H1 (cell line): ENCODE data around the gene OR7D4. TPM values are rescaled to one million over a fixed set of nuclear protein-coding genes. Genes with fewer than 3 reads are reported as not detected.

Source experiments
- CTCF ChIA-PET: fragments of 300-600 bp; sonication (Branson Sonifier 250); formaldehyde crosslinking; loops from one replicate; lab custom pipeline; 2021; ENCODE audit not compliant: partially characterized antibody; lab: Charles Lee
- POLR2A ChIA-PET: fragments of 300-600 bp; sonication (Branson Sonifier 250); formaldehyde crosslinking; loops from one replicate; lab custom pipeline; 2021; ENCODE audit warnings: inconsistent platforms; ENCODE audit not compliant: partially characterized antibody; lab: Charles Lee
- DNase-seq, 2 experiments: peaks; one replicate each; pipeline versions ENCODE4 v3.0.0 to v3.0.0-alpha.2; 2010 to 2022; ENCODE audit warnings: low spot score in 2 of 2, low read depth in 1 of 2, mixed read lengths in 1 of 2
- FAIRE-seq: peaks from 2 replicates; lab custom pipeline; 2011; peaks lifted over from hg19 to GRCh38; lab: Jason Lieb, UNC
- H2AFZ ChIP-seq: 2 replicates; pipeline ENCODE4 v1.8.1; 2012; ENCODE audit warnings: low read length, inconsistent platforms
- H2AK5ac ChIP-seq: 2 replicates; pipeline ENCODE4 v1.6.1; 2013; ENCODE audit warnings: low read depth, low read length
- H2BK120ac ChIP-seq: replicated peaks from 2 replicates; pipeline ENCODE3; 2013; ENCODE audit warnings: low read depth, low read length, inconsistent platforms
- H2BK12ac ChIP-seq: 2 replicates; pipeline ENCODE4 v1.6.1; 2013; ENCODE audit warnings: low read depth, low read length
- H2BK15ac ChIP-seq: 2 replicates; pipeline ENCODE4 v1.6.1; 2013; ENCODE audit warnings: low read length
- H2BK20ac ChIP-seq: 2 replicates; pipeline ENCODE4 v1.6.1; 2013; ENCODE audit warnings: low read length
- H2BK5ac ChIP-seq: 2 replicates; pipeline ENCODE4 v1.6.1; 2013; ENCODE audit warnings: low read depth, low read length
- H3K14ac ChIP-seq: 2 replicates; pipeline ENCODE4 v1.6.1; 2013; ENCODE audit warnings: inconsistent platforms; ENCODE audit not compliant: insufficient read length
- H3K18ac ChIP-seq: 2 replicates; pipeline ENCODE4 v1.6.1; 2013; ENCODE audit warnings: low read length; ENCODE audit errors: extremely low read depth
- H3K23ac ChIP-seq: 2 replicates; pipeline ENCODE4 v1.6.1; 2013; ENCODE audit warnings: inconsistent platforms; ENCODE audit not compliant: insufficient read length
- H3K23me2 ChIP-seq: 2 replicates; pipeline ENCODE4 v1.6.1; 2013; ENCODE audit warnings: low read depth, low read length
- H3K27ac ChIP-seq: 2 replicates; pipeline ENCODE4 v1.6.1; 2011; ENCODE audit warnings: low read depth, low read length, inconsistent platforms
- H3K27me3 ChIP-seq, 4 experiments: replicated peaks in 1 of 4; 1 replicate in 1 of 4; 2 replicates in 3 of 4; pipeline versions ENCODE4 v1.6.1 to v1.8.1; 2011 to 2013; ENCODE audit warnings: low read length in 3 of 4, mild to moderate bottlenecking in 3 of 4, inconsistent platforms in 2 of 4, mixed read lengths in 2 of 4, moderate library complexity in 1 of 4; ENCODE audit not compliant: control insufficient read depth in 3 of 4, insufficient read depth in 3 of 4; ENCODE audit errors: extremely low read depth in 1 of 4
- H3K36me3 ChIP-seq, 4 experiments: 2 replicates each; pipeline versions ENCODE4 v1.6.1 to v1.8.1; 2011 to 2013; ENCODE audit warnings: mild to moderate bottlenecking in 4 of 4, low read length in 3 of 4, moderate library complexity in 2 of 4, control low read depth in 1 of 4, inconsistent platforms in 1 of 4; ENCODE audit not compliant: insufficient read depth in 4 of 4, control insufficient read depth in 2 of 4
- H3K4ac ChIP-seq: replicated peaks from 2 replicates; pipeline ENCODE3; 2013; ENCODE audit warnings: low read length, low read depth, mixed read lengths, inconsistent platforms; ENCODE audit not compliant: insufficient read length
- H3K4me1 ChIP-seq, 4 experiments: replicated peaks in 1 of 4; 1 replicate in 1 of 4; 2 replicates in 3 of 4; pipeline versions ENCODE4 v1.6.1 to v1.8.1; 2011 to 2013; ENCODE audit warnings: low read length in 3 of 4, inconsistent platforms in 2 of 4, mixed read lengths in 1 of 4; ENCODE audit not compliant: insufficient read depth in 4 of 4, control insufficient read depth in 3 of 4
- H3K4me2 ChIP-seq, 2 experiments: 2 replicates each; pipeline versions ENCODE4 v1.6.1 to v1.8.1; 2011 to 2013; ENCODE audit warnings: low read depth in 2 of 2, low read length in 2 of 2, control low read depth in 1 of 2, inconsistent platforms in 1 of 2, mild to moderate bottlenecking in 1 of 2; ENCODE audit not compliant: insufficient read depth in 1 of 2
- H3K4me3 ChIP-seq, 4 experiments: fragments of 200-600, 300-600 bp in 1 of 4; sonication (generic), shearing (Covaris generic), sonication (Bioruptor Twin) in 1 of 4; 2 replicates each; pipeline versions ENCODE4 v1.5.1 to v1.8.1; 2011 to 2016; ENCODE audit warnings: low read length in 4 of 4, low read depth in 3 of 4, control low read depth in 2 of 4, inconsistent platforms in 2 of 4, mild to moderate bottlenecking in 2 of 4, mixed read lengths in 1 of 4, moderate library complexity in 1 of 4; ENCODE audit not compliant: insufficient read depth in 2 of 4; ENCODE audit errors: extremely low read depth in 1 of 4
- H3K56ac ChIP-seq: replicated peaks from 2 replicates; pipeline ENCODE3; 2013; ENCODE audit warnings: low read depth, mild to moderate bottlenecking, mixed read lengths, low read length, inconsistent platforms; ENCODE audit not compliant: insufficient read length
- H3K79me1 ChIP-seq: 2 replicates; pipeline ENCODE4 v1.6.1; 2013; ENCODE audit warnings: low read depth, low read length, control low read depth
- H3K79me2 ChIP-seq, 2 experiments: 2 replicates each; pipeline versions ENCODE4 v1.6.1 to v1.8.1; 2012 to 2013; ENCODE audit warnings: low read length in 2 of 2, mild to moderate bottlenecking in 2 of 2, inconsistent platforms in 1 of 2; ENCODE audit not compliant: insufficient read depth in 2 of 2, control insufficient read depth in 1 of 2
- H3K9ac ChIP-seq, 4 experiments: replicated peaks in 1 of 4; 1 replicate in 1 of 4; 2 replicates in 3 of 4; pipeline versions ENCODE4 v1.6.1 to v1.8.1; 2011 to 2013; ENCODE audit warnings: low read depth in 3 of 4, low read length in 3 of 4, control low read depth in 2 of 4, mild to moderate bottlenecking in 2 of 4, moderate library complexity in 2 of 4, inconsistent platforms in 1 of 4; ENCODE audit errors: extremely low read depth in 1 of 4
- H3K9me3 ChIP-seq, 2 experiments: 2 replicates each; pipeline versions ENCODE4 v1.6.1 to v1.8.1; 2012 to 2013; ENCODE audit warnings: mild to moderate bottlenecking in 2 of 2, moderate library complexity in 2 of 2, control low read depth in 1 of 2, inconsistent platforms in 1 of 2, low read depth in 1 of 2, low read length in 1 of 2, mixed read lengths in 1 of 2; ENCODE audit not compliant: insufficient read depth in 2 of 2
- H4K20me1 ChIP-seq, 2 experiments: replicated peaks in 1 of 2; 2 replicates each; pipeline versions ENCODE3 to v1.8.1; 2011 to 2013; ENCODE audit warnings: inconsistent platforms in 2 of 2, low read length in 2 of 2, mild to moderate bottlenecking in 1 of 2; ENCODE audit not compliant: insufficient read depth in 2 of 2, control insufficient read depth in 1 of 2
- H4K5ac ChIP-seq: 2 replicates; pipeline ENCODE4 v1.6.1; 2013; ENCODE audit warnings: low read length, low read depth, mixed read lengths, inconsistent platforms; ENCODE audit not compliant: insufficient read length
- H4K8ac ChIP-seq: 2 replicates; pipeline ENCODE4 v1.8.0; 2013; ENCODE audit warnings: mild to moderate bottlenecking, moderate library complexity, low read length, inconsistent platforms; ENCODE audit not compliant: insufficient read depth; ENCODE audit errors: extremely low read depth
- H4K91ac ChIP-seq: replicated peaks from 2 replicates; pipeline ENCODE3; 2013; ENCODE audit warnings: low read length, mixed read lengths, inconsistent platforms; ENCODE audit not compliant: insufficient read length
- BRCA1 ChIP-seq: IDR thresholded peaks from 2 replicates; pipeline ENCODE4 v1.6.1; 2012; ENCODE audit warnings: low read depth, low read length, improper control_type of control experiment
- KDM1A ChIP-seq: fragments of 200-600, 300-600 bp; sonication (generic); IDR thresholded peaks from 2 replicates; pipeline ENCODE4 v1.7.1; 2016; ENCODE audit warnings: mild to moderate bottlenecking, low read length, borderline replicate concordance
- RFX5 ChIP-seq: IDR thresholded peaks from 2 replicates; pipeline ENCODE4 v1.6.1; 2011; ENCODE audit warnings: low read depth, low read length, improper control_type of control experiment, borderline replicate concordance
- RNF2 ChIP-seq: fragments of 200-900, 300-1000 bp; sonication (generic); IDR thresholded peaks from 2 replicates; pipeline ENCODE4 v1.7.1; 2016; ENCODE audit warnings: borderline replicate concordance, low read depth, mild to moderate bottlenecking, antibody characterized with exemption, low read length; ENCODE audit not compliant: poor library complexity, severe bottlenecking; ENCODE audit errors: missing control alignments
- RXRA ChIP-seq: IDR thresholded peaks from 2 replicates; pipeline ENCODE4 v1.6.1; 2011; ENCODE audit warnings: low read depth, mild to moderate bottlenecking, low read length, moderate library complexity; ENCODE audit not compliant: insufficient read depth
- TAF1 ChIP-seq: IDR thresholded peaks from 2 replicates; pipeline ENCODE4 v1.6.1; 2011; ENCODE audit warnings: mild to moderate bottlenecking, low read depth, low read length
- USF2 ChIP-seq: IDR thresholded peaks from 2 replicates; pipeline ENCODE4 v1.6.1; 2011; ENCODE audit warnings: low read length, improper control_type of control experiment
- WGBS, 2 experiments: shearing (Covaris generic) in 1 of 2; methylation state at CpG; one replicate each; pipeline versions ENCODE4 v1.1.6 to v1.1.7; 2013 to 2015; ENCODE audit warnings: low lambda C conversion rate in 2 of 2, mixed read lengths in 2 of 2, inconsistent platforms in 1 of 2, low coverage in 1 of 2, missing lambda C conversion rate in 1 of 2; ENCODE audit not compliant: insufficient replicate concordance in 2 of 2, insufficient coverage in 1 of 2, insufficient read length in 1 of 2; ENCODE audit errors: extremely low coverage in 1 of 2, missing lambda C conversion rate in 1 of 2; 5-methylcytosine and 5-hydroxymethylcytosine counted together
- polyA plus RNA-seq, 7 experiments: library from polyadenylated mRNA; depleted of rRNA in 3 of 7; stranded (reverse) in 5 of 7; unstranded in 2 of 7; fragments of >200 nt in 5 of 7; fragments of 200-250 nt in 2 of 7; gene quantifications; 1 replicate in 5 of 7; 2 replicates in 1 of 7; 4 replicates in 1 of 7; pipeline versions ENCODE4 v1.2.1 to v1.2.3, GENCODE V29; 2011 to 2013; ENCODE audit warnings: missing spikeins in 2 of 7, mixed read lengths in 2 of 7
- total RNA-seq: library from RNA; stranded (reverse); fragmentation: NEBNext Ultra II Directional; extraction: Animal tissue kit (Norgen Biotek cat#: 25700); gene quantifications from 2 replicates; pipeline ENCODE4 v1.2.1, GENCODE V29; 2021

The OR7D4 gene
- total and polyA plus RNA-seq, 2 of the 8 experiments (the other 6 are each of a cell fraction or from before 2014, with no cell fraction given), result not detected

GRCh38 chr19:9251236-9251635, 31.8 kb upstream of the OR7D4 start:
- Histone ChIP-seq H4K91ac (no peak overlapping the region), H3K14ac (no peak overlapping the region), H2AK5ac (no peak overlapping the region), H2BK120ac (no peak overlapping the region), H3K18ac (no peak overlapping the region), H4K5ac (no peak overlapping the region), H3K23me2 (no peaks in the 10 kb centered on the region), H3K27me3 (no peaks in the 10 kb centered on the region), H2AFZ (no peak overlapping the region), H3K4me2 (no peak overlapping the region), H2BK20ac (no peak overlapping the region), H3K9ac (no peak overlapping the region), H3K27ac (no peak overlapping the region), H3K9me3 (peaks cover 55 to 72% of the 10 kb centered on the region in 2 experiments), H3K36me3 (no peaks in the 10 kb centered on the region), H2BK5ac (no peak overlapping the region), H4K8ac (no peak overlapping the region), H3K56ac (no peak overlapping the region), H2BK12ac (no peak overlapping the region), H3K4me3 (no peak overlapping the region), H3K4ac (no peak overlapping the region), H3K79me2 (no peaks in the 10 kb centered on the region), H3K4me1 (no peaks in the 10 kb centered on the region), H3K79me1 (no peaks in the 10 kb centered on the region), H2BK15ac (no peak overlapping the region)
- CTCF ChIA-PET, result no interaction called here
- FAIRE-seq (no peak), DNase-seq (no peak)
- POLR2A ChIA-PET, result no interaction called here
- WGBS, 2 experiments, result 86% methylated on average over 5 of the region's 5 CpGs; no CpG with 5 or more reads in 1 of the 2 experiments
- TF ChIP-seq USF2 (no peak), RFX5 (no peak), RNF2 (no peak), RXRA (no peak), BRCA1 (no peak), TAF1 (no peak), KDM1A (no peak)
- TF ChIP-seq, all 59 proteins: peak for 0
- no peaks in the 10 kb centered on the region for H4K20me1 ChIP-seq
- H3K23ac ChIP-seq, result no peak overlapping the region
